Measurements from ENCODE around the gene ZNF492.
"Not testable (repeated sequence)": the region's sequence is repeated elsewhere in the genome, so short reads cannot be mapped to it uniquely, and the experiment has no call there.

DNA sequence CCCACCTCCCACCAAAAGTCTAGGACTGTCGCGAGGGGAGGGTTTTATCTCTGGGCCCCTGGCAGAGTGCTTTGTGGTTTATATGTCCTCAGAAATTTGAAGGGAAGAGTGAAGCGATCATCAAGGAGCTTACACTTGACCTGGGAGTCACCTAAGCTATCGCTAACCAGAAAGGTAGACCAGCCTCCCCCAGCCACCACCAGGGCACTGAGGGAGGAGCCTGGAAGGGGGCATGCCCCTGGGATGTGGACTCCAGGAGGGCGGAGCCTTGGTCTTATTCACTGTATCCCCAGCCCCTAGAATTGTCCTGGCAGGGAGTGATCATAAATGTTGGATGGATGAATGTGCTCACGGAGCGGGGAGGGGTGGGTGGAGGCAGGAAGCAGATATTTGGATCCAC is 16.9 kb upstream of the ZNF492 start:
- TF ChIP-seq, protein P1, sequence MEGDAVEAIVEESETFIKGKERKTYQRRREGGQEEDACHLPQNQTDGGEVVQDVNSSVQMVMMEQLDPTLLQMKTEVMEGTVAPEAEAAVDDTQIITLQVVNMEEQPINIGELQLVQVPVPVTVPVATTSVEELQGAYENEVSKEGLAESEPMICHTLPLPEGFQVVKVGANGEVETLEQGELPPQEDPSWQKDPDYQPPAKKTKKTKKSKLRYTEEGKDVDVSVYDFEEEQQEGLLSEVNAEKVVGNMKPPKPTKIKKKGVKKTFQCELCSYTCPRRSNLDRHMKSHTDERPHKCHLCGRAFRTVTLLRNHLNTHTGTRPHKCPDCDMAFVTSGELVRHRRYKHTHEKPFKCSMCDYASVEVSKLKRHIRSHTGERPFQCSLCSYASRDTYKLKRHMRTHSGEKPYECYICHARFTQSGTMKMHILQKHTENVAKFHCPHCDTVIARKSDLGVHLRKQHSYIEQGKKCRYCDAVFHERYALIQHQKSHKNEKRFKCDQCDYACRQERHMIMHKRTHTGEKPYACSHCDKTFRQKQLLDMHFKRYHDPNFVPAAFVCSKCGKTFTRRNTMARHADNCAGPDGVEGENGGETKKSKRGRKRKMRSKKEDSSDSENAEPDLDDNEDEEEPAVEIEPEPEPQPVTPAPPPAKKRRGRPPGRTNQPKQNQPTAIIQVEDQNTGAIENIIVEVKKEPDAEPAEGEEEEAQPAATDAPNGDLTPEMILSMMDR (IDR thresholded peaks at IDR 0.05), result not testable (repeated sequence)
- not testable (repeated sequence) for TF ChIP-seq POLR2AphosphoS5, POLR2A (IDR thresholded peaks at IDR 0.05)

Measured in transverse colon (tissue), 4 donors.